Epithelial cell of proximal tubule (primary cell): ENCODE data around the gene PTH2. TPM values are rescaled to one million over a fixed set of nuclear protein-coding genes. Genes with fewer than 3 reads are reported as not detected.

Experiments used
- DNase-seq: peaks from one replicate; pipeline ENCODE4 v3.0.0-alpha.2; 2011; ENCODE audit warnings: low read depth
- H3K4me3 ChIP-seq: 2 replicates; pipeline ENCODE4 v1.5.1; 2011; ENCODE audit warnings: low read depth, mild to moderate bottlenecking, low read length
- CTCF ChIP-seq: conservative IDR thresholded peaks from 2 replicates; pipeline ENCODE4 v1.5.1; 2012; ENCODE audit warnings: low read depth, mild to moderate bottlenecking, low read length
- total RNA-seq: library from RNA; depleted of rRNA; stranded (reverse); fragments of >200 nt; gene quantifications from 2 replicates; pipeline ENCODE4 v1.2.3, GENCODE V29; 2015

Gene PTH2
- total RNA-seq, 1 donor from 2014 or later = not detected

- no peak for DNase-seq
- no peak overlapping the region for H3K4me3 ChIP-seq
- no peak for TF ChIP-seq CTCF
These were observed 14.3 kb downstream of the PTH2 start for GRCh38 chr19:49408816-49409440.

- TF ChIP-seq CTCF = no peak
- DNase-seq = no peak
- no peak overlapping the region for H3K4me3 ChIP-seq
These were observed 15.7 kb downstream of the PTH2 start for GRCh38 chr19:49407482-49408015.

- no peak for DNase-seq
- no peak for TF ChIP-seq CTCF
- no peak overlapping the region for H3K4me3 ChIP-seq
These were observed 16.2 kb downstream of the PTH2 start for GRCh38 chr19:49407079-49407478.

- DNase-seq = no peak
- no peak overlapping the region for H3K4me3 ChIP-seq
- TF ChIP-seq CTCF = no peak
These were observed 19.6 kb downstream of the PTH2 start for GRCh38 chr19:49403404-49404187.

- DNase-seq = no peak
- no peak overlapping the region for H3K4me3 ChIP-seq
- no peak for TF ChIP-seq CTCF
These were observed 23.2 kb downstream of the PTH2 start for GRCh38 chr19:49400029-49400428.

GRCh38 chr19:49398931-49399330 is 24.3 kb downstream of the PTH2 start:
- no peak overlapping the region for H3K4me3 ChIP-seq
- no peak for DNase-seq

More at GRCh38 chr19:49398931-49399330, 24.3 kb downstream of the PTH2 start:
- no peak for TF ChIP-seq CTCF
